Heart right ventricle (tissue), 16 donors: ENCODE measurements around the gene EMILIN2. TPM values are rescaled to one million over a fixed set of nuclear protein-coding genes. Genes with fewer than 3 reads are reported as not detected.
A peak's percentile ranks its signal among the peaks of the same experiment; 100 is the strongest.
"Not testable (repeated sequence)": the region's sequence is repeated elsewhere in the genome, so short reads cannot be mapped to it uniquely, and the experiment has no call there.

Source experiments
- ATAC-seq, 8 donors: fragments of 200-7000 bp; cut with Tn5 transposase; one replicate each; pipeline ENCODE4 v1.9.1; 2020; ENCODE audit warnings: mild to moderate bottlenecking in 8 of 8, moderate library complexity in 8 of 8, moderate number of reproducible peaks in 1 of 8
- DNase-seq, 2 donors: peaks; one replicate each; pipeline ENCODE4 v3.0.0-alpha.2; 2020
- H3K27ac ChIP-seq, 10 donors: fragments of 200-600 bp; sonication (generic) in 2 of 10; one replicate each; pipeline versions ENCODE4 v1.5.0 to v1.8.0; 2020 to 2022; ENCODE audit warnings: mild to moderate bottlenecking in 3 of 10
- H3K27me3 ChIP-seq, 7 donors: fragments of 200-600 bp; one replicate each; pipeline ENCODE4 v1.8.0; 2021 to 2022; ENCODE audit warnings: mild to moderate bottlenecking in 2 of 7
- H3K36me3 ChIP-seq, 9 donors: fragments of 200-600 bp; sonication (generic) in 1 of 9; one replicate each; pipeline versions ENCODE4 v1.5.0 to v1.8.0; 2020 to 2022; ENCODE audit warnings: mild to moderate bottlenecking in 2 of 9
- H3K4me1 ChIP-seq, 9 donors: fragments of 200-600 bp; sonication (generic) in 1 of 9; one replicate each; pipeline versions ENCODE4 v1.5.0 to v1.8.0; 2020 to 2022; ENCODE audit warnings: mild to moderate bottlenecking in 4 of 9
- H3K4me3 ChIP-seq, 10 donors: fragments of 200-600 bp; sonication (generic) in 2 of 10; one replicate each; pipeline versions ENCODE4 v1.5.0 to v1.8.0; 2020 to 2022; ENCODE audit warnings: mild to moderate bottlenecking in 7 of 10, moderate library complexity in 2 of 10
- H3K9me3 ChIP-seq, 11 donors: fragments of 200-600 bp in 10 of 11; sonication (generic) in 2 of 11; one replicate each; pipeline versions ENCODE4 v1.5.0 to v1.8.0; 2013 to 2022; ENCODE audit warnings: mild to moderate bottlenecking in 2 of 11, control low read depth in 1 of 11, moderate library complexity in 1 of 11
- CTCF ChIP-seq, 9 donors: fragments of 200-600 bp; sonication (generic) in 2 of 9; IDR thresholded peaks; one replicate each; pipeline versions ENCODE4 v1.5.0 to v1.8.0; 2021 to 2022; ENCODE audit warnings: antibody characterized with exemption in 9 of 9, mild to moderate bottlenecking in 5 of 9, moderate library complexity in 1 of 9
- whole genome bisulfite sequencing, 2 donors: extraction: QIAGEN DNeasy Blood & Tissue Kit; methylation state at CpG; one replicate each; pipeline ENCODE4 v1.1.7; 2013; ENCODE audit warnings: inconsistent platforms in 1 of 2; 5-methylcytosine and 5-hydroxymethylcytosine counted together
- intact Hi-C, 10 donors: fragments of 100-400 bp; cut with DNase I; formaldehyde crosslinking; loops; one replicate each; pipeline versions ENCODE4 v1.11.1 to v1.14.2; 2022
- polyA plus RNA-seq, 2 donors: library from polyadenylated mRNA; stranded (reverse); fragments of 200-250 nt; gene quantifications; one replicate each; pipeline ENCODE4 v1.2.3, GENCODE V29; 2013
- total RNA-seq, 10 donors: library from RNA; stranded (reverse); fragmentation: NEBNext Ultra II Directional in 3 of 10; extraction: Animal tissue kit (Norgen Biotek cat#: 25700) in 3 of 10; gene quantifications; one replicate each; pipeline versions ENCODE4 v1.2.1 to v1.2.4, GENCODE V29; 2021 to 2023
- donor health status: Arrhythmogenic right ventricular cardiomyopathy.
- donor health status: ischemic (EF 13 %, LVEDD 7.1; RV severe dilation, severe dysfunction).
- donor health status: healthy with polysubstance abuse.
- donor health status: DM: no; HTN: yes; CAD: no.
- donor health status: DM: no; HTN: no; CAD: no.
- donor health status: ischemic (EF 25% LVEDD 6.9; RV normal size, moderate dysfunction).
- donor health status: ischemic (EF 25% LVEDD 5.7; RV mildly dilated, moderate dysfunction).
- donor health status: healthy.
- donor health status: DM: yes; HTN: yes; CAD: no.
- donor health status: Ischemic cardiomyopathy.
- donor health status: ischemic (EF 35%, LVEDD 5.7; RV mildly dilated, moderate dysfunction).
- donor health status: nonischemic (EF 11% LVEDD 7.7; RV severe dilation, severe dysfunction).
- donor health status: DM: yes; HTN: yes; CAD: no.
- donor health status: PGD.
- donor health status: ischemic (EF 29% LVEDD 5.4; RV normal size, mild dysfunction).
- donor health status: nonischemic (EF 23%, LVEDD 6.1; RV moderate dilation, normal function).

Gene EMILIN2
- total and polyA plus RNA-seq, 12 donors = 9.5 to 50.5 (median 19.6) TPM

GRCh38 chr18:2848247-2849246 lies 1.7 kb downstream of the EMILIN2 start:
- Histone ChIP-seq H3K9me3 (no peaks in the 10 kb centered on the region), H3K4me1 (peaks cover 0 to 46% (median 26%) of the 10 kb centered on the region in 9 donors), H3K27me3 (peaks cover 4 to 56% (median 29%) of the 10 kb centered on the region in 7 donors), H3K4me3 (peak overlapping the region; percentile 33 to 76 (median 58)), H3K27ac (peak overlapping the region in 8 of 10 donors; percentile 69 to 95 (median 74)), H3K36me3 (peaks cover 0 to 16% (median 0%) of the 10 kb centered on the region in 9 donors)
- WGBS, 2 donors = 7 to 12% methylated on average over 17 of the region's 17 CpGs
- no peak for TF ChIP-seq CTCF (IDR thresholded peaks at IDR 0.05)
- ATAC-seq = no peak
- intact Hi-C loops = loop anchor here in 4 of 10 donors (5.0 to 10.0 kb wide), 3 partner anchors 54 to 59 kb away; no protein-coding TSS in a partner anchor
- DNase-seq = no peak

- ATAC-seq (no peak), DNase-seq (no peak)
- no peak for TF ChIP-seq CTCF (IDR thresholded peaks at IDR 0.05)
Measured at GRCh38 chr18:2850816-2851215, 4.0 kb downstream of the EMILIN2 start.

GRCh38 chr18:2851771-2852170 lies 5.0 kb downstream of the EMILIN2 start:
- TF ChIP-seq CTCF (IDR thresholded peaks at IDR 0.05) = no peak
- intact Hi-C loops = loop anchor here in 1 of 10 donors (5.0 kb wide), 1 partner anchor 56 kb away; no protein-coding TSS in a partner anchor
- peaks cover 0 to 16% (median 0%) of the 10 kb centered on the region in 9 donors for H3K36me3 ChIP-seq
- H3K27me3 ChIP-seq = peaks cover 0 to 36% (median 20%) of the 10 kb centered on the region in 7 donors
- H3K4me1 ChIP-seq = peaks cover 0 to 53% (median 24%) of the 10 kb centered on the region in 9 donors
- H3K4me3 ChIP-seq = no peak overlapping the region
- no peak overlapping the region for H3K27ac ChIP-seq
- DNase-seq = no peak
- no peak for ATAC-seq
- 67 to 83% methylated on average over 8 of the region's 8 CpGs for WGBS, 2 donors
- no peaks in the 10 kb centered on the region for H3K9me3 ChIP-seq

More at GRCh38 chr18:2850816-2851215, 4.0 kb downstream of the EMILIN2 start:
- no peaks in the 10 kb centered on the region for H3K9me3 ChIP-seq
- peaks cover 0 to 16% (median 0%) of the 10 kb centered on the region in 9 donors for H3K36me3 ChIP-seq
- 91 to 93% methylated on average over 2 of the region's 2 CpGs for WGBS, 2 donors
- intact Hi-C loops = loop anchor here in 1 of 10 donors (5.0 kb wide), 1 partner anchor 56 kb away; no protein-coding TSS in a partner anchor
- peaks cover 4 to 46% (median 28%) of the 10 kb centered on the region in 7 donors for H3K27me3 ChIP-seq
- no peak overlapping the region for H3K4me3 ChIP-seq
- no peak overlapping the region for H3K27ac ChIP-seq
- peaks cover 0 to 53% (median 26%) of the 10 kb centered on the region in 9 donors for H3K4me1 ChIP-seq

- not testable (repeated sequence) for H3K27ac ChIP-seq, H3K4me3 ChIP-seq, H3K9me3 ChIP-seq, ATAC-seq, DNase-seq
- peaks cover 0 to 57% (median 27%) of the 10 kb centered on the region in 9 donors for H3K4me1 ChIP-seq
- 84 to 87% methylated on average over 12 of the region's 12 CpGs for WGBS, 2 donors
- intact Hi-C loops = loop anchor here in 1 of 10 donors (5.0 kb wide), 1 partner anchor 55 kb away; no protein-coding TSS in a partner anchor
- peaks cover 0 to 16% (median 0%) of the 10 kb centered on the region in 9 donors for H3K36me3 ChIP-seq
- H3K27me3 ChIP-seq = peaks cover 0 to 32% (median 17%) of the 10 kb centered on the region in 7 donors
Measured at GRCh38 chr18:2852460-2852859, 5.7 kb downstream of the EMILIN2 start.
